Measurements from ENCODE around the gene TTC9.

DNA sequence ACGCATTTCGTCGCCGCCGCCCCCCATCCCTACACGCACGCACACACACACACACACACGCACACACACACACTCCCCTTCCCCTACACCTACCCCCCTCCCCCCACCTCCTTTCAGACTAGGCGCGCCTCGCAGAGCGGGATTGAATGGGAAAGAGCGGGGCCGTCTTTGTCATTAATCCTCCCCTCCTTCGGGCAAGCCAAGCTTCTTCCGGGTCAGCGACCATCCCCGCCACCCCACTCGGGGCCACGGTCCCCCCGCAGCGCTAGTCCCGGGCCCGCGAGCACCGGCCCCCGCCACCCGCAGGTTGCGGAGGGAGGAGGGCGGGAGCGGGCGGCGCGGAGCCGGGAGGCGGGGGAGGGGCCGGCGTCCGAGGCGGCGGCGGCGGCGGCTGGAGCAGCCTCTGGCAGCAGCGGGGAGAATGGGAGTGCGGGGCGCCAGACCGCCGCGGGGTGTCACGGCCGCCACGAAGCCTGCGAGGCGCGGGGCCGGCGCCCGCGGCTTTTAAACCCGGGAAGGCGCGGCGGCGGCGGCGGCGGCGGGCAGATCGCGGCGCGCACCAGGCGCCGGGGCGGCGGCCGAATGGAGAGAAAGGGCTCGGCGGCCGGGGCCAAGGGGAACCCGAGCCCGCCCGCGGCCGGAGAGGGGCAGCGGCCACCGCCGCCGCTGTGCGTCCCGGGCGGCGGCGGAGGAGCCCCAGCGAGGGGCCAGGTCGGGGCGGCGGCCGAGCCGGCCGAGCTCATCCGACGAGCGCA lies at the start of gene TTC9:
- TF ChIP-seq, protein P1, sequence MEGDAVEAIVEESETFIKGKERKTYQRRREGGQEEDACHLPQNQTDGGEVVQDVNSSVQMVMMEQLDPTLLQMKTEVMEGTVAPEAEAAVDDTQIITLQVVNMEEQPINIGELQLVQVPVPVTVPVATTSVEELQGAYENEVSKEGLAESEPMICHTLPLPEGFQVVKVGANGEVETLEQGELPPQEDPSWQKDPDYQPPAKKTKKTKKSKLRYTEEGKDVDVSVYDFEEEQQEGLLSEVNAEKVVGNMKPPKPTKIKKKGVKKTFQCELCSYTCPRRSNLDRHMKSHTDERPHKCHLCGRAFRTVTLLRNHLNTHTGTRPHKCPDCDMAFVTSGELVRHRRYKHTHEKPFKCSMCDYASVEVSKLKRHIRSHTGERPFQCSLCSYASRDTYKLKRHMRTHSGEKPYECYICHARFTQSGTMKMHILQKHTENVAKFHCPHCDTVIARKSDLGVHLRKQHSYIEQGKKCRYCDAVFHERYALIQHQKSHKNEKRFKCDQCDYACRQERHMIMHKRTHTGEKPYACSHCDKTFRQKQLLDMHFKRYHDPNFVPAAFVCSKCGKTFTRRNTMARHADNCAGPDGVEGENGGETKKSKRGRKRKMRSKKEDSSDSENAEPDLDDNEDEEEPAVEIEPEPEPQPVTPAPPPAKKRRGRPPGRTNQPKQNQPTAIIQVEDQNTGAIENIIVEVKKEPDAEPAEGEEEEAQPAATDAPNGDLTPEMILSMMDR (IDR thresholded peaks at IDR 0.05) = no peak
- TF ChIP-seq POLR2A (IDR thresholded peaks at IDR 0.05) (no peak), POLR2AphosphoS5 (IDR thresholded peaks at IDR 0.05) (no peak)

All from breast epithelium (tissue), 3 donors.